Stimulated activated CD4-positive, alpha-beta T cell treated with anti-CD3 and anti-CD28 coated beads, TNF-alpha, amount 100 ng/mL, for 4 hours (primary cell): ENCODE measurements around the gene POU2AF3.

Experiments
- DNase-seq, 3 experiments: peaks; one replicate each; pipeline ENCODE4 v3.0.0-alpha.2; 2020; ENCODE audit warnings: low read depth in 3 of 3

Gene POU2AF3

DNA sequence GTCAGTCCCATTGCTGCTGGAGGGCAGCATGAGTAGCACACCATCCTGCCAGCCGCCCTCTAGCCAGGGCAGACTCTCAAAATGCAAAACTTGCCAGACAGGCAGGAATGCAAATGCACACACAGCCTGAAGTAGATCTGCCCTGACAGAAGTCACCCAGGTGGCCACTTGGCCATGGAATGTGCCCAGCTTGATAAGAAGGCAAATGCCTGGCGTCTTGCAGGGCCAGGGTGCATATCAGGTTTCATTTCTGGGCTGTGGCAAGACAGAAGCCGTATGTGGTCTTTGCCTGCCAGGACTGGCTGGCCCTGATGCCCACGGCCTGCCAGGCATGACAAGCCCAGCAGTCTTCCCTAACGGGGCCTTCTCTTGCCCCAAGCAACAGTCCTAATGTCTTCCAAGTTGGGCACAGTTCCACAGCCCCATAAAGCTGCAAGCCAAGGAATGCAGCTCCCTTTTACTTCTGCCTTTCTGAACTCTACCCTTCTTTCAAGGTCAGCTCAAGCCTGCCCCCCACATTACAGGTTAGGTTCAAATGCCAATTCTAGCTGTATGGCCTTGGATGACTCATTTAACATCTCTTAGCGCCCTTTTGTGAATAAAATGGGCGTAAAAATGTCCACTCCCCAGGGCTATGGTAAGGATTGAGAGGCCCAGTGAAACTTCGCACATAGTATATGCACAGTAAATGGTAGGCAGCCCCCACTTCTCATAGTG is 29.7 kb downstream of the POU2AF3 start:
- no peak for DNase-seq

DNA sequence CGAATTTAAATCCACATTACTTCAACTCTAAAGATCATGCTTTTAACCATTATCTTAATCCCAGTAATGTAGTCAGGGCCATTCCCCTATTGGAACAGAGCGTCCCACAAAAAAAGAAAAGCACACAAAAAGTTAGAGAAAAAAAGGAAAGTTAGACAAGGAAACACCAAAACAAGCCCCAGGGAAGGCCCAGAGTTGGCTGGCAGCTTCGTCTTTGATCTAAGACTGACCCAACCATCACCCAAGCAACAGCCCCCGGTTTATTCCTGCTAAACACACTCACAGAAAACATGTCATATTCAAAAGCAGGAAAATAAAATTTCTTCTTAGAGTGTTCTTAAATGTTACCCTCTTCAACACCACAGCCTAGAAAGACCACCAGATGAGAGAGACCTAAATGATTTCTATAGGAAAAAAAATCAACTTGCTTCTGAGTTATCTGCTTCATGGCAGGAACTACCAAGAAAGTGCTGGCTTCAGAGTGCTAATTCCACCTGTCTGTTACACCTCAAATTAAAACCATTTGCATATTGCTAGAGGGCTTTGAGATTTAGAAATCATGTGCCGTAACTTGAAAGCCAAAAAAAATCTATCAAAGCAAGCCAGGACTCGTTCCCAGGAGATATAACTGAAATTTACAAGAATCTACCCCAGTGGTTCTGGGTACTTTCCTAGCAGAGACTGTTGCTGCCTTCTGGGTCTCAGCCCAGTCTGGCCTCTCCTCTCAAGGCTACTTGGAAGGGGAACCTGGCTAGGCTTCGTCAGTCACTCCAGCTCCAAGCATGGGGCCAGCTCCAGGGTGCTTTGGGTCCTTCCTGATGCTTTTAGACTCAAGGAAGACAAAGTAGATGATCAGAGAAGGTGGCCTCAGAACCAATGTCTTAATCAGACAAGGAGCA is 31.2 kb downstream of the POU2AF3 start:
- DNase-seq = no peak

DNA sequence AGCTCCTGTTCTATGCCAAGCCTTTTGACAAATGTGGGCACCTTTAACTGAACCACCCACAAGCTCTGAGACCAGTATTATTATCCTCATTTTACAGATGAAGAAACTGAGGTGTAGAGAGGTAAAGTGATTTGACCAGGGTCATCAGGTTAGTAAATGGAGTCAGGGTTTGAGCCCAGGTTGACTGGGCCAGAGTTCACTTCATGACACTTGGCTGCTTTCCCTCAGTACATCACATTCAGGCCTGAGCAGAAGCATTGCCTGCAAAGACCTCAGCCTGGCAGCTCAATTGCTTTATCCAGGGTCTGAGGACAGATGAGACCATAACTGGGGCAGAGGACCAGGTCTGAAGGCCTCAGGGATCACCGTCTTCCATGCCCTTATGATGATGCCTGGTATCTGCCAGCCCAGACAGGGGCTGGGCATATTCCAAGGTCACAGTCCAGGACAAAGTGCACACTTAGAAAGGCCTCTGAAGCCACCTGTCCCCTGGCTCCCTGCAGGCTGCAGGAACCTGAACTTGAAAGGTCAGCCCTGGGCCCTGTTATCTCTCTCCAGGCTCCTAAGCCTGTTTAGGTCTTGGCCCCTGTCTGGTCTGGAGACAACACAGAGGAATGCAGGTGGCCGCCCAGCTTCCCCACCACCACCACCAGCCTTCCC is 32.0 kb downstream of the POU2AF3 start:
- no peak for DNase-seq

DNA sequence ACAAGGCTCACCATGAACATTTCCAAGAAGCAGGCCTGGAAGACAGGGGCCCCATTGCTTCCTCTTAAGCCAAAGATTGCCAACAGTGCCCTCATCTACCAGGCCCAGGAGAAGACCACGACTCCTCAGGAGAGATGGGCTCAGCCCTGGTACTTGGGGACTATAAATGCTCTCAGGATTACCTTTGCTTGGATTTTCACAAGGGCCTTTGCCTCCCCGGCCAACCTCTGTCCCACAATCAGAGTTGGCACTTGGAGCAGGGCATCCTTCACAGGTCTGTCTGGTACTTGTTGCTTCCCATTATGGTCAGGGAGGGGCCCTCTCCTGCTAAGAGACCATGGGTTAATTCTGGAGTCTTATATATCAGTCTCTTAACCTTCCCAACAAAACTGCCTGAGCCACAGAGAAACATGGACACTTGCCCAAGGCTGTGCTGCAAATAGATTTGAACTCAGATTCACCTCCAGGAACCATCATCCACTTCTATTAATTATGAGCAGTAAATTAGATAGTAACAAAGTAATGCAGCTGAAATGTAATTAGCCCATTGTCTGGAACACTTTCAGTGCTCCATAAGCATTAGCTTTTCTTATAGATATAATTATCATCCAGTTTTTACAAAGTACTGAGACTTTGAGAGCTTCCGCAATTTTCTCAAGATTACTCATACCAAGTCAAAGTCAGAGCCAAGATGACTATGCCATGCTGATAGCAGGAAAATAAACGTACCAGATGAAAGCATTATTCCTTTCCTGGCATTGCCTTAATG is 33.5 kb downstream of the POU2AF3 start:
- no peak for DNase-seq

DNA sequence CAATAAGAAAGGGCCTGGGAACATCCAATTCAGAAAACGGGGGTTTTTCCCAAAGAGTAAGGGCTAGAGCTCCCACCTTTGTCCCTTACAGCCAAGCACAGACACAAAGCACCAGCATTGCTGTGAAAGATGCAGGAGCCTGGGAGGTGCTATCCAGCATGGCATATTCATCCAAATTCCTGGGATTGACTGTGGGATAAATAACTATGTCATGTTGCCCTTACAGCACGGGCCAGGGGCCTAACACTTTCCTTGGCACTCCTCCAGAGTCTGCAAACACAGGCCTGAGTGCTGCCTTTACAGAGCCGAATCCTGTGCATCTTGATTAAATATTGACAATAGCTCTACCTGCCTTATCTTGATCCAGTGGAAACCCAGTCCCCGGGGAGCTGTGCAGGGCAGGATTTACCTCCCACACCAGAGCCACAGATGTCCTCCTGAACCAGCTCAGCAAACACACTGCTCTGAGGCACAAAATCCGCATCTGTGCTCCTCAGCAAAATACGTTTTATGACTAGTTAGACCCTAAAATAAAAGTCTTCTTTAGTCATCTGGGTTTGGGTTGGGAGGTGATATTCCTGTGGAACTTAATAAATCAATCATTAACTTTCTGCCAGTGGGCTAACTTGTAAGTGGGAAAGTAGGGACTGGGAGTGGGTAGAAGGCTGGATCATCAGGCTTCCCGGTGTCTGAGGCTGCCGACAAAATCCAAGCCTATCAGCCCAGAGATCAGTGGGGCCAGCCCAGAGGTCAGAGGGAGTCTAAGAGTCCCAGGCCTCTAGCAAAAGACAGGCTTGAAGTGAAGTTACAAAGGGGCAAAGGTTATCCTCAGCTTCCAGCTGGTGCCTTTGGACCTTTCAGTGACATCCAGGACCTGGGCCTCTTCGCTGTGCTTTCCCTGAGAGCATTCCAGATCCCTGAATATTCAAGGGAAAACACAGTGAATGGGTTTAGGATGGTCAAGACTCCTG is 36.5 kb downstream of the POU2AF3 start:
- DNase-seq = no peak

GRCh38 chr11:111335549-111335948 is 37.2 kb downstream of the POU2AF3 start:
- DNase-seq = no peak

DNA sequence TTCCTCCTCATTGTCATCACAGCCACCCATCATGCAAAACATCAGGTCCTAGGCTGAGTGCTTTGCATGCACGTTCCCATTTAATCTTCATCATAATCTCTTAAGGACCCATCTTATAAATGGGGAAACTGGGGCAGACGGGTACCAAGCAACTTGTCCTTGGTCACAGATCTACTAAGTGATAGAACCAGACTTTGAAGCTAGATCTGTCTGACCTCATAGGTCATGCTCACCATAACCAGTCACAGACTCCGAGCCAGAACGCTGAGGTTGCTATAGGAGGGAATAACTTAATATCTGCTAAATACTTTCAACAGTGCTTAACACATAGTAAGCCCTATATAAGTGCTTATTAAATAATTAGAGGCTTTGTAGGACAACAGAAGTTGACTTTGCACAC is 37.7 kb downstream of the POU2AF3 start:
- no peak for DNase-seq

GRCh38 chr11:111336582-111337256 is 38.4 kb downstream of the POU2AF3 start:
- DNase-seq = no peak

GRCh38 chr11:111339758-111340388 is 41.5 kb downstream of the POU2AF3 start:
- no peak for DNase-seq

GRCh38 chr11:111342329-111342728 is 44.0 kb downstream of the POU2AF3 start:
- no peak for DNase-seq

GRCh38 chr11:111344032-111344431 is 45.7 kb downstream of the POU2AF3 start:
- DNase-seq = no peak

- no peak for DNase-seq
Observed at GRCh38 chr11:111347002-111347722, 48.8 kb downstream of the POU2AF3 start.

DNA sequence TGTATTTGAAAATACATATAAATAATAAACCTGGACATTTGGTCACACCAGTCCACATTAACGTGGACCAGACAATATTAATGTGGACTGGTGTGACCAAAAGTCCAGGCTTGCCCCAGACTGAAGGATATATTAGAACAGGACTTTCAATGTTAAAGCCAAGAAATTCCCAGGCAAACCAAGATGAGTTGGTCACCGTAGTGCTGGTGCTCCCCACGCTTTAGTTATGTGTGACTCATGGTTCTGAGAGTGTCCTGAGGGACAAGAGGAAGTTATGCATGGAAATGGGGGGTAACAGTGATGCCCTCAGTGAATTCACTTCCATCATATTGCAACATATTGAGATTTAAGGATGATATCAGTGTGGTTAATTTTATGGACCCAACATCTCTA is 49.4 kb downstream of the POU2AF3 start:
- no peak for DNase-seq

GRCh38 chr11:111348147-111348546 is 49.8 kb downstream of the POU2AF3 start:
- DNase-seq = no peak

- DNase-seq = no peak
Observed at GRCh38 chr11:111349191-111349695, 50.9 kb downstream of the POU2AF3 start.

DNA sequence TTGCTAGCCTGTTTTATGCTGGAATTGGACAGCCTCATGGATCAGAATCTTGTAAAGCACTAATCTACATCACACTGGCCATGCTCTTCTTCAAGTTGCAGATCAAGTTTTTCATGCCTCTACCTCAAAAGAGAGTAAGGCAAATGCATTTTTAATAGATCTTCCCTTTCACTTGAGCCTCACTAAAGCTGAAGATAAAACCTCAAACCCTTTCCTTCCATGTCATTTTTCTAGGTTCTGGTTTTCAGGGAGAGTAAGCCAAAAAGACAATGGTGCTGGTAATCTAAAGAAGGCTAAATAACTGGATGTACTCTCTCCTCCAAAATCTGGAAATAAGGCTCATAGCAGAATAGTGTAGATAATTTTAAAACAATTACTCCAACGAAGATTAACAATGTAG is 52.5 kb downstream of the POU2AF3 start:
- DNase-seq = no peak

DNA sequence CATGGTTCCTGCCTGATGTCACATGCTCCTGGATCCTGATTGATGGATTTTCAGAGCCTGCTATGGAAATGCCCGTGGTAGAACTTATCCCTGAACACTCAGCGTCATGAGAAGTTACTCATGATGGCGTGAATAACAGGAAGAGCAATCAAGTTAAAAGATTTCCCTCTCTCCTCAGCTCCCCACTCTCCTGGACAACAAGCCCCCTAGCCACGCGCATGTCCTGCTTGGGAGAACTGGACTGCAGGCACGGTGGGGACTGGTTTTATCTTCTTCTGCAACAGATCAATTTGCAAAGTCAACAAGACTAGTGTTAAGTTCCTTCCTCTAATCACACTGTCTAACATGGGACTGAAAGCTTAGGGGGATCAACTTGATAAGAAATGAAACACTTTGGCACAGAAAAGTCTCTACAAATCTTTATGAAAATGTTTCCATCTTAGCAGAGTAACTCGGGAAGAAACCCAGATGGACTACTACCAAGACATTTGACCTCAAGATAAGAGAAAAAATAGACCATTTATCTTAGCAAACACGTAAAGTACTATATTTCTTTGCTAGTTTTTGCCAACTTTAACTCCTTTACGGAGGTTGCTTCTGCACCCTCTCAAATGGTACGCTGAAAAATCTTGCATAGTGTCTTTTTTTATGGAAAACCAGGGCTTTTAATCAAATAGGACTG is 53.2 kb downstream of the POU2AF3 start:
- DNase-seq = no peak

GRCh38 chr11:111352231-111352746 is 53.9 kb downstream of the POU2AF3 start:
- no peak for DNase-seq
